Esophagus squamous epithelium (tissue), 4 donors: ENCODE data around the gene CYP4Z1.
"Not testable (repeated sequence)": the region's sequence is repeated elsewhere in the genome, so short reads cannot be mapped to it uniquely, and the experiment has no call there.

Source experiments
- CTCF ChIP-seq, 6 experiments: fragments of 450-650 bp in 4 of 6; fragments of 200-600 bp in 2 of 6; sonication (generic) in 2 of 6; IDR thresholded peaks; one replicate each; pipeline ENCODE4 v1.5.1; 2016 to 2019; ENCODE audit warnings: antibody characterized with exemption in 6 of 6, mild to moderate bottlenecking in 4 of 6, moderate library complexity in 4 of 6
- POLR2A ChIP-seq, 4 donors: fragments of 450-650 bp; IDR thresholded peaks; one replicate each; pipeline ENCODE4 v1.6.1; 2017; ENCODE audit warnings: antibody characterized with exemption in 4 of 4, mild to moderate bottlenecking in 4 of 4, moderate library complexity in 3 of 4

GRCh38 chr1:47126997-47127396 lies 60.0 kb downstream of the CYP4Z1 start:
- TF ChIP-seq POLR2A, CTCF (IDR thresholded peaks at IDR 0.05): not testable (repeated sequence)
